ENCODE results near the gene CORIN.

- TF ChIP-seq, protein P1, sequence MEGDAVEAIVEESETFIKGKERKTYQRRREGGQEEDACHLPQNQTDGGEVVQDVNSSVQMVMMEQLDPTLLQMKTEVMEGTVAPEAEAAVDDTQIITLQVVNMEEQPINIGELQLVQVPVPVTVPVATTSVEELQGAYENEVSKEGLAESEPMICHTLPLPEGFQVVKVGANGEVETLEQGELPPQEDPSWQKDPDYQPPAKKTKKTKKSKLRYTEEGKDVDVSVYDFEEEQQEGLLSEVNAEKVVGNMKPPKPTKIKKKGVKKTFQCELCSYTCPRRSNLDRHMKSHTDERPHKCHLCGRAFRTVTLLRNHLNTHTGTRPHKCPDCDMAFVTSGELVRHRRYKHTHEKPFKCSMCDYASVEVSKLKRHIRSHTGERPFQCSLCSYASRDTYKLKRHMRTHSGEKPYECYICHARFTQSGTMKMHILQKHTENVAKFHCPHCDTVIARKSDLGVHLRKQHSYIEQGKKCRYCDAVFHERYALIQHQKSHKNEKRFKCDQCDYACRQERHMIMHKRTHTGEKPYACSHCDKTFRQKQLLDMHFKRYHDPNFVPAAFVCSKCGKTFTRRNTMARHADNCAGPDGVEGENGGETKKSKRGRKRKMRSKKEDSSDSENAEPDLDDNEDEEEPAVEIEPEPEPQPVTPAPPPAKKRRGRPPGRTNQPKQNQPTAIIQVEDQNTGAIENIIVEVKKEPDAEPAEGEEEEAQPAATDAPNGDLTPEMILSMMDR (conservative IDR thresholded peaks at IDR 0.05; ENCODE audit: low read depth, low read length) = no peak
- TF ChIP-seq RFX5 (IDR thresholded peaks at IDR 0.05; ENCODE audit: low read depth, low read length) = no peak
- TF ChIP-seq, protein P2, sequence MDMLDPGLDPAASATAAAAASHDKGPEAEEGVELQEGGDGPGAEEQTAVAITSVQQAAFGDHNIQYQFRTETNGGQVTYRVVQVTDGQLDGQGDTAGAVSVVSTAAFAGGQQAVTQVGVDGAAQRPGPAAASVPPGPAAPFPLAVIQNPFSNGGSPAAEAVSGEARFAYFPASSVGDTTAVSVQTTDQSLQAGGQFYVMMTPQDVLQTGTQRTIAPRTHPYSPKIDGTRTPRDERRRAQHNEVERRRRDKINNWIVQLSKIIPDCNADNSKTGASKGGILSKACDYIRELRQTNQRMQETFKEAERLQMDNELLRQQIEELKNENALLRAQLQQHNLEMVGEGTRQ (IDR thresholded peaks at IDR 0.05; ENCODE audit: low read depth, low read length) = no peak
- TF ChIP-seq POLR2A (IDR thresholded peaks at IDR 0.05; ENCODE audit: low read depth, low read length) = no peak
- TF ChIP-seq, protein P3, sequence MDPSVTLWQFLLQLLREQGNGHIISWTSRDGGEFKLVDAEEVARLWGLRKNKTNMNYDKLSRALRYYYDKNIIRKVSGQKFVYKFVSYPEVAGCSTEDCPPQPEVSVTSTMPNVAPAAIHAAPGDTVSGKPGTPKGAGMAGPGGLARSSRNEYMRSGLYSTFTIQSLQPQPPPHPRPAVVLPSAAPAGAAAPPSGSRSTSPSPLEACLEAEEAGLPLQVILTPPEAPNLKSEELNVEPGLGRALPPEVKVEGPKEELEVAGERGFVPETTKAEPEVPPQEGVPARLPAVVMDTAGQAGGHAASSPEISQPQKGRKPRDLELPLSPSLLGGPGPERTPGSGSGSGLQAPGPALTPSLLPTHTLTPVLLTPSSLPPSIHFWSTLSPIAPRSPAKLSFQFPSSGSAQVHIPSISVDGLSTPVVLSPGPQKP (IDR thresholded peaks at IDR 0.05; ENCODE audit: borderline replicate concordance, low read depth, low read length) = no peak
- no peak for TF ChIP-seq MXI1 (IDR thresholded peaks at IDR 0.05; ENCODE audit: borderline replicate concordance, low read depth, low read length)
- TF ChIP-seq RAD21 (IDR thresholded peaks at IDR 0.05; ENCODE audit: low read length) = no peak
- no peak for TF ChIP-seq CEBPB (IDR thresholded peaks at IDR 0.05; ENCODE audit: low read depth, low read length)
- TF ChIP-seq BHLHE40 (IDR thresholded peaks at IDR 0.05; ENCODE audit: low read depth, low read length) = no peak
- TF ChIP-seq FOS (IDR thresholded peaks at IDR 0.05; ENCODE audit: low read depth, low read length) = no peak
These were observed 53.6 kb downstream of the CORIN start for GRCh38 chr4:47784222-47784621.
